IMR-90 (cell line): ENCODE results near the gene SLIT1. TPM values are rescaled to one million over a fixed set of nuclear protein-coding genes. Genes with fewer than 3 reads are reported as not detected.

Experiments used
- ATAC-seq: fragments of 200-7000 bp; cut with Tn5 transposase; 2 replicates; pipeline ENCODE4 v1.9.1; 2020; ENCODE audit warnings: low read depth, mild to moderate bottlenecking, moderate library complexity
- Bru-seq: library from RNA; stranded (reverse); fragments of 400-500 nt; gene quantifications from one replicate; lab custom pipeline; 2021; lab: Mats Ljungman, UMichigan
- BruChase-seq, 2 experiments: library from RNA; stranded (reverse); fragments of 400-500 nt; gene quantifications; one replicate each; lab custom pipeline; 2021; lab: Mats Ljungman, UMichigan
- BruUV-seq: library from RNA; stranded (reverse); fragments of 400-500 nt; replicated peaks from 2 replicates; lab custom pipeline; 2021; lab: Mats Ljungman, UMichigan
- CTCF ChIA-PET: fragments of 300-600 bp; formaldehyde crosslinking; extraction: SDS; loops from one replicate; lab custom pipeline; 2021; ENCODE audit warnings: antibody characterized with exemption; lab: Yijun Ruan, JAX
- POLR2A ChIA-PET: fragments of 300-600 bp; sonication (Branson Sonifier 250); formaldehyde crosslinking; loops from one replicate; lab custom pipeline; 2022; ENCODE audit warnings: antibody characterized with exemption; ENCODE audit not compliant: unreplicated experiment; lab: Charles Lee
- DNase-seq: peaks from one replicate; pipeline ENCODE4 v3.0.0; 2013
- H2AFZ ChIP-seq: replicated peaks from 2 replicates; pipeline ENCODE3; 2013; ENCODE audit warnings: low read length, mild to moderate bottlenecking; ENCODE audit not compliant: poor library complexity
- H2AK5ac ChIP-seq: 2 replicates; pipeline ENCODE4 v1.6.1; 2013; ENCODE audit warnings: low read depth, low read length, inconsistent platforms
- H2AK9ac ChIP-seq: replicated peaks from 2 replicates; pipeline ENCODE3; 2013; ENCODE audit warnings: mild to moderate bottlenecking, low read depth, low read length, moderate library complexity; ENCODE audit not compliant: poor library complexity
- H2BK120ac ChIP-seq: 2 replicates; pipeline ENCODE4 v1.6.1; 2013; ENCODE audit warnings: low read depth, low read length, inconsistent platforms
- H2BK15ac ChIP-seq: 3 replicates; pipeline ENCODE4 v1.6.1; 2013; ENCODE audit warnings: low read depth, low read length, inconsistent platforms
- H2BK20ac ChIP-seq: 2 replicates; pipeline ENCODE4 v1.6.1; 2013; ENCODE audit warnings: low read depth, mild to moderate bottlenecking, inconsistent platforms, low read length, moderate library complexity
- H2BK5ac ChIP-seq: 2 replicates; pipeline ENCODE4 v1.6.1; 2013; ENCODE audit warnings: mild to moderate bottlenecking, low read depth, low read length, inconsistent platforms; ENCODE audit not compliant: poor library complexity, severe bottlenecking
- H3K14ac ChIP-seq: replicated peaks from 2 replicates; pipeline ENCODE4 v1.6.1; 2013; ENCODE audit warnings: low read depth, low read length, inconsistent platforms
- H3K18ac ChIP-seq: 2 replicates; pipeline ENCODE4 v1.6.1; 2013; ENCODE audit warnings: low read depth, low read length, control low read depth
- H3K23ac ChIP-seq: 2 replicates; pipeline ENCODE4 v1.6.1; 2013; ENCODE audit warnings: low read depth, low read length, inconsistent platforms
- H3K27ac ChIP-seq: 2 replicates; pipeline ENCODE4 v1.5.1; 2013; ENCODE audit warnings: mild to moderate bottlenecking, control low read depth, low read length; ENCODE audit not compliant: insufficient read depth
- H3K27me3 ChIP-seq: 2 replicates; pipeline ENCODE4 v1.6.1; 2013; ENCODE audit warnings: low read length; ENCODE audit not compliant: control insufficient read depth, insufficient read depth
- H3K36me3 ChIP-seq: 2 replicates; pipeline ENCODE4 v1.6.1; 2013; ENCODE audit warnings: low read length, mixed read lengths; ENCODE audit not compliant: control insufficient read depth, insufficient read depth
- H3K4ac ChIP-seq: 2 replicates; pipeline ENCODE4 v1.6.1; 2013; ENCODE audit warnings: low read depth, low read length, inconsistent platforms
- H3K4me1 ChIP-seq: 2 replicates; pipeline ENCODE4 v1.6.1; 2013; ENCODE audit warnings: low read length, mixed read lengths; ENCODE audit not compliant: control insufficient read depth, insufficient read depth
- H3K4me2 ChIP-seq: 2 replicates; pipeline ENCODE4 v1.6.1; 2013; ENCODE audit warnings: low read depth, mild to moderate bottlenecking, control low read depth, low read length, moderate library complexity
- H3K4me3 ChIP-seq: 2 replicates; pipeline ENCODE4 v1.5.1; 2013; ENCODE audit warnings: low read depth, mild to moderate bottlenecking, control low read depth, low read length, moderate library complexity; ENCODE audit not compliant: insufficient read depth
- H3K56ac ChIP-seq: 2 replicates; pipeline ENCODE4 v1.6.1; 2013; ENCODE audit warnings: low read length, inconsistent platforms; ENCODE audit not compliant: insufficient read depth; ENCODE audit errors: extremely low read depth
- H3K79me1 ChIP-seq, 2 experiments: 2 replicates each; pipeline ENCODE4 v1.6.1; 2013; ENCODE audit warnings: low read length in 2 of 2, inconsistent platforms in 1 of 2, low read depth in 1 of 2
- H3K9ac ChIP-seq: 2 replicates; pipeline ENCODE4 v1.6.1; 2013; ENCODE audit warnings: low read depth, low read length, control low read depth
- H3K9me1 ChIP-seq: 2 replicates; pipeline ENCODE4 v1.6.1; 2013; ENCODE audit warnings: low read length, inconsistent platforms; ENCODE audit not compliant: insufficient read depth
- H3K9me3 ChIP-seq: 2 replicates; pipeline ENCODE4 v1.6.1; 2013; ENCODE audit warnings: low read length; ENCODE audit not compliant: control insufficient read depth, insufficient read depth
- H4K20me1 ChIP-seq: 2 replicates; pipeline ENCODE4 v1.6.1; 2013; ENCODE audit warnings: low read length, inconsistent platforms; ENCODE audit not compliant: insufficient read depth
- H4K5ac ChIP-seq: 2 replicates; pipeline ENCODE4 v1.6.1; 2013; ENCODE audit warnings: mild to moderate bottlenecking, low read depth, low read length, control low read depth
- H4K8ac ChIP-seq, 2 experiments: 2 replicates each; pipeline ENCODE4 v1.6.1; 2013; ENCODE audit warnings: low read depth in 2 of 2, low read length in 2 of 2, control low read depth in 1 of 2, inconsistent platforms in 1 of 2
- H4K91ac ChIP-seq: 2 replicates; pipeline ENCODE4 v1.6.1; 2013; ENCODE audit warnings: low read depth, low read length, inconsistent platforms; ENCODE audit not compliant: insufficient read depth
- BHLHE40 ChIP-seq: fragments of 150-350 bp; IDR thresholded peaks from 2 replicates; pipeline ENCODE4 v1.6.1; 2016; ENCODE audit warnings: mild to moderate bottlenecking, low read depth, low read length
- CEBPB ChIP-seq: IDR thresholded peaks from 2 replicates; pipeline ENCODE4 v1.6.1; 2012; ENCODE audit warnings: low read depth, low read length, improper control_type of control experiment
- FOS ChIP-seq: fragments of 150-350 bp; IDR thresholded peaks from 2 replicates; pipeline ENCODE4 v1.6.1; 2016; ENCODE audit warnings: low read depth, low read length
- MAFK ChIP-seq: IDR thresholded peaks from 2 replicates; pipeline ENCODE4 v1.6.1; 2012; ENCODE audit warnings: low read depth, low read length, improper control_type of control experiment
- MAZ ChIP-seq: IDR thresholded peaks from 2 replicates; pipeline ENCODE4 v1.6.1; 2012; ENCODE audit warnings: low read depth, mild to moderate bottlenecking, low read length, improper control_type of control experiment, moderate library complexity, borderline replicate concordance
- MXI1 ChIP-seq: IDR thresholded peaks from 2 replicates; pipeline ENCODE4 v1.6.1; 2012; ENCODE audit warnings: low read depth, mild to moderate bottlenecking, low read length, moderate library complexity, borderline replicate concordance
- NFE2L2 ChIP-seq: fragments of 150-350 bp; IDR thresholded peaks from 2 replicates; pipeline ENCODE4 v1.6.1; 2016; ENCODE audit warnings: low read depth, mild to moderate bottlenecking, low read length
- POLR2A ChIP-seq: IDR thresholded peaks from 2 replicates; pipeline ENCODE4 v1.6.1; 2012; ENCODE audit warnings: mild to moderate bottlenecking, low read depth, low read length
- SMC3 ChIP-seq: fragments of 150-350 bp; IDR thresholded peaks from 2 replicates; pipeline ENCODE4 v1.6.1; 2016; ENCODE audit warnings: low read depth, mild to moderate bottlenecking, antibody characterized with exemption, low read length, moderate library complexity
- WGBS, 2 experiments: methylation state at CpG; one replicate each; pipeline versions ENCODE4 v1.1.5 to v1.1.7; 2013; ENCODE audit warnings: missing lambda C conversion rate in 2 of 2; ENCODE audit not compliant: insufficient read length in 1 of 2; ENCODE audit errors: extremely low coverage in 2 of 2; 5-methylcytosine and 5-hydroxymethylcytosine counted together
- dilution Hi-C: fragments of 300-500 bp; cut with HindIII; formaldehyde crosslinking; loops from one replicate; pipeline ENCODE4 v1.14.3; 2018; ENCODE audit warnings: low sequenced_read_pairs; ENCODE audit not compliant: unreplicated experiment
- in situ Hi-C: fragments of 300-500 bp; cut with MboI; formaldehyde crosslinking; loops from 3 replicates; pipeline ENCODE4 v1.14.3; 2019; ENCODE audit warnings: low sequenced_read_pairs, inconsistent platforms, mixed read lengths
- intact Hi-C: fragments of 100-400 bp; cut with micrococcal nuclease; formaldehyde crosslinking; loops from 2 replicates; pipeline ENCODE4 v1.10.0; 2022
- long read RNA-seq: library from polyadenylated mRNA; unstranded; transcript quantifications from one replicate; pipeline ENCODE4 v2.0.0, GENCODE V29; 2021; ENCODE audit not compliant: unreplicated experiment
- polyA plus RNA-seq, 3 experiments: library from polyadenylated mRNA; depleted of rRNA; stranded (reverse); fragments of >200 nt; gene quantifications; 2 replicates each; pipeline ENCODE4 v1.2.3, GENCODE V29; 2012; ENCODE audit warnings: low replicate concordance in 1 of 3
- total RNA-seq: library from RNA; depleted of rRNA; stranded (reverse); fragments of >200 nt; gene quantifications from 2 replicates; pipeline ENCODE4 v1.2.3, GENCODE V29; 2012; rRNA removed
- TF ChIP-seq, protein P1 (sequence below): fragments of 150-350 bp; IDR thresholded peaks from 2 replicates; pipeline ENCODE4 v1.6.1; 2017; ENCODE audit warnings: mild to moderate bottlenecking, antibody characterized with exemption, low read length, low read depth
- TF ChIP-seq, protein P2 (sequence below): fragments of 150-350 bp; IDR thresholded peaks from 2 replicates; pipeline ENCODE4 v1.6.1; 2016; ENCODE audit warnings: low read depth, mild to moderate bottlenecking, low read length, moderate library complexity, borderline replicate concordance
- TF ChIP-seq, protein P3 (sequence below): conservative IDR thresholded peaks from 2 replicates; pipeline ENCODE4 v1.5.1; 2012; ENCODE audit warnings: mild to moderate bottlenecking, low read depth, low read length, improper control_type of control experiment

The SLIT1 gene
- total RNA-seq (under 0.01 TPM in 1 of 2 replicates, not detected in the other), polyA plus RNA-seq (2012; rRNA removed) (under 0.01 and 0.03 TPM in 2 replicates), Bru-seq, nascent RNA (percentile 4 among the genes with signal in this experiment), BruChase-seq, experiment 1, labeled RNA remaining after a 6-hour chase (percentile 6 among the genes with signal in this experiment), BruChase-seq, experiment 2, labeled RNA remaining after a 2-hour chase (percentile 8 among the genes with signal in this experiment)
- 0.01 and 0.02 TPM in 2 replicates for polyA plus RNA-seq (2012; cell fraction: cytosol; rRNA removed)
- polyA plus RNA-seq (2012; cell fraction: nucleus; rRNA removed; ENCODE audit: low replicate concordance) = 0.08 TPM in 2 replicates
- long read RNA-seq = 0 reads

DNA sequence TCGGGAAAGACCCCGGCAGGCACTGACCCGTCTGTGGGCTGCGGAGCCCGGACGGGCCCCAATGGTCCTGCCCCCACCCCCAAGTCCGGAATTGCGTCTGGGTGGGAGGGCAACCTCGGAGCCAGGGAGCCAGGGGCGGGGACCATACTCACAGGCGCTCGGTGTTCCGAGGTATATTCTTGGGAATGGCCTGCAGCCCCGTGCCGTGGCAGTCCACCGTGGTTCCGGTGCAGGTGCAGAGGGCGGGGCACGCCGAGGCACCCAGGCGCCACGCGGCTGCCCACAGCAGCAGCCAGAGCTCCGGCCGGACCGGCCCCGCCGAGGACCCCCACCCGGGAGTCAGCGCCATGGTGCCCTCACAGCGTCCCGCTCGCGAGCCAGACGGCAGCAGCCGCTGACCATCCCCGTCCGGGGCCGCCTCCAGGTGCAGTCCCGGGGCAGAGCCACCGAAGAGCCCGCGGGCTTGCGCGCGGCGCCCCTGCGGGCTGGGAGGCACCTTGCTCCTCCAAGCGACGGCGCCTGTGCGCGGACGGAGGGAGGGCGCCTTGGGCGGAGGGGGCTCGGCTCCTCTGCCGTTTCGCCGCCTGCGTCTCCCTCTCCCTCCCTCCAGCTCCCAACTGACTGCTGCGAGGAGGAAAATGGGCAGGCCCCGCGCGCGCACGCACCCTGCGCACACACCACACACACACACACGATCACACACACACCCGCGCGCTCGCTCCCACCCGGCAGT, at the start of gene SLIT1:
SLIT1 (minus strand) TSS at position 634 of the 733 bp plus-strand sequence; CDS start at position 349, 285 bp downstream.
- Histone ChIP-seq H2BK20ac (no peak within 1 kb of the TSS), H2BK15ac (no peak within 1 kb of the TSS), H3K36me3 (no peaks in the 10 kb centered on the region), H3K56ac (no peak within 1 kb of the TSS), H3K14ac (no peak within 1 kb of the TSS), H3K4me3 (no peak within 1 kb of the TSS), H4K20me1 (no peaks in the 10 kb centered on the region), H3K18ac (no peak within 1 kb of the TSS), H3K79me1 (no peaks in the 10 kb centered on the region), H2BK5ac (no peak within 1 kb of the TSS), H3K23ac (no peak within 1 kb of the TSS), H4K5ac (no peak within 1 kb of the TSS), H3K4me2 (no peak within 1 kb of the TSS), H3K4me1 (no peaks in the 10 kb centered on the region), H2AFZ (peak within 1 kb of the TSS; percentile 41), H2AK5ac (no peak within 1 kb of the TSS), H4K8ac (no peak within 1 kb of the TSS), H3K9ac (no peak within 1 kb of the TSS), H2BK120ac (no peak within 1 kb of the TSS), H4K91ac (no peak within 1 kb of the TSS), H2AK9ac (no peak within 1 kb of the TSS), H3K27ac (no peak within 1 kb of the TSS), H3K9me3 (no peaks in the 10 kb centered on the region), H3K9me1 (no peaks in the 10 kb centered on the region), H3K4ac (no peak within 1 kb of the TSS), H3K27me3 (peaks cover 85% of the 10 kb centered on the region)
- no peak for ATAC-seq
- no peak for TF ChIP-seq FOS
- TF ChIP-seq, protein P1, sequence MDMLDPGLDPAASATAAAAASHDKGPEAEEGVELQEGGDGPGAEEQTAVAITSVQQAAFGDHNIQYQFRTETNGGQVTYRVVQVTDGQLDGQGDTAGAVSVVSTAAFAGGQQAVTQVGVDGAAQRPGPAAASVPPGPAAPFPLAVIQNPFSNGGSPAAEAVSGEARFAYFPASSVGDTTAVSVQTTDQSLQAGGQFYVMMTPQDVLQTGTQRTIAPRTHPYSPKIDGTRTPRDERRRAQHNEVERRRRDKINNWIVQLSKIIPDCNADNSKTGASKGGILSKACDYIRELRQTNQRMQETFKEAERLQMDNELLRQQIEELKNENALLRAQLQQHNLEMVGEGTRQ = no peak
- no peak for TF ChIP-seq MAFK
- TF ChIP-seq POLR2A = no peak
- no peak for TF ChIP-seq NFE2L2
- TF ChIP-seq, protein P2, sequence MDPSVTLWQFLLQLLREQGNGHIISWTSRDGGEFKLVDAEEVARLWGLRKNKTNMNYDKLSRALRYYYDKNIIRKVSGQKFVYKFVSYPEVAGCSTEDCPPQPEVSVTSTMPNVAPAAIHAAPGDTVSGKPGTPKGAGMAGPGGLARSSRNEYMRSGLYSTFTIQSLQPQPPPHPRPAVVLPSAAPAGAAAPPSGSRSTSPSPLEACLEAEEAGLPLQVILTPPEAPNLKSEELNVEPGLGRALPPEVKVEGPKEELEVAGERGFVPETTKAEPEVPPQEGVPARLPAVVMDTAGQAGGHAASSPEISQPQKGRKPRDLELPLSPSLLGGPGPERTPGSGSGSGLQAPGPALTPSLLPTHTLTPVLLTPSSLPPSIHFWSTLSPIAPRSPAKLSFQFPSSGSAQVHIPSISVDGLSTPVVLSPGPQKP = no peak
- no peak for TF ChIP-seq MXI1
- no peak for TF ChIP-seq MAZ
- TF ChIP-seq, protein P3, sequence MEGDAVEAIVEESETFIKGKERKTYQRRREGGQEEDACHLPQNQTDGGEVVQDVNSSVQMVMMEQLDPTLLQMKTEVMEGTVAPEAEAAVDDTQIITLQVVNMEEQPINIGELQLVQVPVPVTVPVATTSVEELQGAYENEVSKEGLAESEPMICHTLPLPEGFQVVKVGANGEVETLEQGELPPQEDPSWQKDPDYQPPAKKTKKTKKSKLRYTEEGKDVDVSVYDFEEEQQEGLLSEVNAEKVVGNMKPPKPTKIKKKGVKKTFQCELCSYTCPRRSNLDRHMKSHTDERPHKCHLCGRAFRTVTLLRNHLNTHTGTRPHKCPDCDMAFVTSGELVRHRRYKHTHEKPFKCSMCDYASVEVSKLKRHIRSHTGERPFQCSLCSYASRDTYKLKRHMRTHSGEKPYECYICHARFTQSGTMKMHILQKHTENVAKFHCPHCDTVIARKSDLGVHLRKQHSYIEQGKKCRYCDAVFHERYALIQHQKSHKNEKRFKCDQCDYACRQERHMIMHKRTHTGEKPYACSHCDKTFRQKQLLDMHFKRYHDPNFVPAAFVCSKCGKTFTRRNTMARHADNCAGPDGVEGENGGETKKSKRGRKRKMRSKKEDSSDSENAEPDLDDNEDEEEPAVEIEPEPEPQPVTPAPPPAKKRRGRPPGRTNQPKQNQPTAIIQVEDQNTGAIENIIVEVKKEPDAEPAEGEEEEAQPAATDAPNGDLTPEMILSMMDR = no peak
- no peak for TF ChIP-seq BHLHE40
- no peak for TF ChIP-seq SMC3
- TF ChIP-seq CEBPB = no peak
- CTCF ChIA-PET = interaction anchor here (1.4 kb wide), 1 partner anchor 11 kb away, joined by 3 read pairs; no protein-coding TSS in a partner anchor
- no peak for DNase-seq
- BruUV-seq = no TSS peak
- 3% methylated on average over 20 of the region's 74 CpGs; no CpG with 5 or more reads in 1 of the 2 experiments for WGBS, 2 experiments
- dilution Hi-C loops (no loop called here), intact Hi-C loops (no loop called here), in situ Hi-C loops (no loop called here)
- POLR2A ChIA-PET = no interaction called here
